NAMALWA (cell line): ENCODE data around the gene PYGM.
A peak's percentile ranks its signal among the peaks of the same experiment; 100 is the strongest.

Experiments used
- DNase-seq: peaks from one replicate; pipeline ENCODE4 v3.0.0-alpha.2; 2015; ENCODE audit warnings: low spot score

Gene PYGM

DNA sequence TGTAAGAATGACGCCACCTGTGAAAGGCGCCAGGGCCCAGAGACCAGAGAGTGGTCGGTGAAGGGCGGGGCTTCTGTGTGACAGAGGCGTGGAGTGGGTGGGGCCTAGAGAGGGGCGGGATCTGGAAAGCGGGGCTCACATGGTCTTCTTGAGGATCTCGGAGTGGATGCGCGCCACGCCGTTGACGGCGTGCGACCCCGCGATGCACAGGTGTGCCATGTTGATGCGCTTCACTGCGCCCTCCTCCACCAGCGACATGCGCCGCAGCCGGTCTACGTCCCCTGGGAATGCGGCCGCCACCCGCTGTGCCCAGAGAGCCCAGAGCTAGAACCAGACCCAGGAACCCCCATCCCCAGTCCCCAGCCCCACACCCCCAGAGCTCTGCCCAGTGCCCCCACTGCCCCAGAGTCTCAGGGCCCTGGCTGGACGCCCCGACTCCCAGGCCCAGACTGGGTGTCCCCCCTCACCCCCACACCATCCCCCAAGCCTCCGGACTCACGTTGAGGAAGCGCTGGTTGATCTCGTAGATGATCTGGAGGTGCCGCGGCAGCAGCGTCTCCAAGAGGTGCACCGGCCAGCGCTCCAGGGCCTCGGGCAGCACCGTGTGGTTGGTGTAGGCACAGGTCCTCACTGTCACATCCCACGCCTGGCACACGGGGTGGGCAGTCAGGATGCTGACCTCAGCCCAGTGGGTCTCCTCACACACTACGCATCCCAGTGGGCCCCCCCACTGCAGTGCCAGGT is 6.2 kb downstream of the PYGM start:
- DNase-seq: no peak

DNA sequence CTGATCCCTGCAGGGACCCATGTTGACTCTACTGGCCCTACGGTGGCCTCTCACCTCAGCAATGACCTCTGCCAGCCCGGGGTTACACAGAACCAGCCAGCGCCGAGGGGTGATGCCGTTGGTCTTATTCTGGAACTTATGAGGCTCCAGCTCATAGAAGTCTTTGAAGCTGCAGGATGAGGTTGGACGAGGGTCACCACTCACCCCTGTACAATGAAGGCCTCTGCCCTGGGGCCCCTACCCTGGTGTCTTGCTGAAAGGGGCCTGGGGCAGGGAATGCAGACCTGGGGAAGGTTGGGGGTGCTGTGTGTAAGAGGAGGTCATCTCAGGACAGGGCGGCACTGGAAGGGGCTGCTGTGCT is 6.8 kb downstream of the PYGM start:
- no peak for DNase-seq

DNA sequence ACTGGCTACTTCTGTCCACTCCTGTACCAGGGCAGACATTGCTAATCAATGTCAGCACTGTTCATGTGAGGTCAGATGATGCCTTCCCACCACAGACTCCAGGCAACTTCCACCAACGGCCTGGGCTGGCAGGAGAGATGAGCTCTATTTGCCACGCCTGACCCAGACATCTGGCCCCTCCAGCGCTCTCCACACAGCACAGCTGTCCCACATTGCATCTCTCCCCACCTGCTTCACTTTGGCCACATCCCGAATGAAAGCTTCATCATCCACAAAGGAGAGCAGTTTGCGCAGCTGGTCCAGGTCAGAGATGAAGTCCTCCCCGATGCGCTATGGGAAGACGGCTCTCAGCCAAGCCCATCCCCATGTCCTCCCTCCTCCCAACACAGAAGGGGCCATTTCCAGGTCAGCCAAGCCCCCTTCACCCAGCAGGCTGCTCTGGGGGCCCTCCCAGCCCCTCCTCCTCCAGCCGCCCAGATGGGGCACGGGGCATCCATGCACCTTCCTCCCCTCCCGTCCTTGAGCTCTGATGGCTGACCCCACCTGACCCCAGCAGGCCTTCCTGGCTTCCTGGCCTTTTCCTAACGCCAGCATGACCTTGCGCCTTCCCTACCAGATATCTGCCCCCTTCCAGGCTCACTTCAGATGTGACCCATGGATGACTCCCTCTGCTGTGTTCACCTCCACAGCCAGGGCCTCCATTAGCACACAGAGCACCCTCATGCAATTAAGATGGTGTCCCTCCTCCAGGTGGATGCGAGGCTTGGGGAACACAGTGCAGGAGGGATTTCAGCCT is 7.4 kb downstream of the PYGM start:
- no peak for DNase-seq

DNA sequence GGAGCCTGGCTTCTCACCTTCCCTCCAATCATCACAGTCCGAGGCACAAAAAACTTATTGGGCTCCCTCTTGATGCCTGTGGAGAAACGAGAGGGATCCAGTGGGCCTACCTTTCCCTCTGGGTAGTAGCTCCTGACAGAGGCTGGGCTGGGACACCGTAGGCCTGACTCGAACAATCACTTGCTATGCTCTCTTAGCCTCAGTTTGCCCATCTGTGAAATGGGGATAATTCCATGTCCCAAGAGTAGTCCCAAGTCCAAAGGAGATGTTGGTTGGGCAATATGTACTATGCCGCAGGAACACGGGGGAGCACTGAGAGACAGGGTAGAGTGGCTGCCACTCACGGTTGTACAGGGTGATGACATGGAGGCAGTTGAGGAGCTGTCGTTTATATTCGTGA is 8.2 kb downstream of the PYGM start:
- DNase-seq: no peak

DNA sequence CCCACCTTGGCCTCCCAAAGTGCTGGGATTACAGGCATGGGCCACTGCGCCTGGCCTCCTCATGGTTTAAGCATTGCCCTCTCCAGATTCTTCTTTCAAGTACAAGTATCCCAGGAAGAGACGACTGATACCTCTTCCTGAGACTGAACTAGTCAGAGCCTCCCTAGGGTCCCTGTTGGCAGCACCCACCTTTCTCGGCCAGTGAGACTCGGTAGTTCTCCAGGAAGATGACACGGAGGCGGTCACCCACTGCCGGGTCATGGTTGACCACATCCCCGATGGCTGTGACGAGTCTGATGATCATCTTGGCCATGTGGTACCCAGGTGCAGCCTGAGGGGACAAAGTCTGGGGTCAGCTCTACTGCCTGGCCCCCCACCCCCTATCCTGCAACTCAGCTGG is 8.6 kb downstream of the PYGM start:
- no peak for DNase-seq

DNA sequence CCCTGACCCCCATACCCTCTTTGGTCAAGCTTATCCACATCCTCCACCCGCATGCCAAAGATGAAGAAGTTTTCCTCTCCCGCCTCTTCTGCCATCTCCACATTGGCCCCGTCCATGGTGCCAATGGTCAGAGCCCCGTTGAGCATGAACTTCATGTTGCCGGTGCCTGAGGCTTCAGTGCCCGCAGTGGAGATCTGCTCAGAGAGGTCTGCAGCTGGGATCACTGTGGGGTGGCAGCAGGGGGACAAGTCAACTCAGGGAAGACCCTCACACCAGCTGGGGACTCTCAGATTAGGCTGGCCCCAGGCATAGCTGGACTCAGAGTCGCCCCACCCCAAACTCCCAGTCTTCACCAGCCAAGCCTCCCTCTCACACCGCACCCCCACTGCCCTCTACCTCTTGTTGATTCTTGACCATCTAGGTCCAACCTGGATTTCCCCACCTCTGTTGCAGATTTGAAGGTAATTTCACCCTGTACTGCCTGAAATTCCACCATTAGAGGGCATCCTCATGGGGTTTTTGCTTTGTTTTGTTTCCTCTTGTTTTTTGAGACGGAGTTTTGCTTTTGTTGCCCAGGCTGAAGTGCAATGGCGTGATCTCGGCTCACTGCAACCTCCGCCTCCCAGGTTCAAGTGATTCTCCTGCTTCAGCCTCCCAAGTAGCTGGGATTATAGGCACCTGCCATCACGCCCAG is 9.3 kb downstream of the PYGM start:
- no peak for DNase-seq

DNA sequence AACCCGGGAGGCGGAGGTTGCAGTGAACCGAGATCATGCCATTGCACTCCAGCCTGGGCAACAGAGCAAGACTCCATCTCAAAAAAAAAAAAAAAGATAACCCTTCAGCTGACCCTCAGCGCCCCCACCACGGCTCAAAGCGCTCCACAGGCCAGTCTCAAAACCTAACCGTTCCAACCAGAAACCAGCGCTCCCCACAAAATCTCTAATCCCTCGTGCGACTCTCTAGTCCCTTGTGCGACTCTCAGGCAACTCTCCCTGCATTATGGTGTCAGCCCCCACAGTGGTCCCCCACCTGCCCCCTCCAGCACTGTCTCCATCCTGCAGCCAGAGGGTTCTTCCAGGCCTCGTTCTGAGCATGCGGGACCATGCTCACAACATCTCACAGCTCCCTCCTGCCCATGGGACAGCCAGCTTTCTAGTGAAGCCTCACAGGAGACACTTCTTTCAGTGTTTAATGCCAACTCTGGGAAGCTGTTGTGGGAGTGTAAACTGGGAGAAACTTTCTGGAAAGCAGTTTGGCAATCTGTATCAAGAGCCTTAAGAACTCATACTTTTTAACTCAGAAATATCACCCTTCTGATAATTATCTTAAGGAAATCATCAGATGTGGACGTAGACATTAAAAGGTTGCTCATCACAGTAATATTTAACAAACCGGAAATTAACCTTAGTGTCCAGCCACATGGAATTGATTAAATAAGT is 11.7 kb downstream of the PYGM start:
- DNase-seq: no peak

DNA sequence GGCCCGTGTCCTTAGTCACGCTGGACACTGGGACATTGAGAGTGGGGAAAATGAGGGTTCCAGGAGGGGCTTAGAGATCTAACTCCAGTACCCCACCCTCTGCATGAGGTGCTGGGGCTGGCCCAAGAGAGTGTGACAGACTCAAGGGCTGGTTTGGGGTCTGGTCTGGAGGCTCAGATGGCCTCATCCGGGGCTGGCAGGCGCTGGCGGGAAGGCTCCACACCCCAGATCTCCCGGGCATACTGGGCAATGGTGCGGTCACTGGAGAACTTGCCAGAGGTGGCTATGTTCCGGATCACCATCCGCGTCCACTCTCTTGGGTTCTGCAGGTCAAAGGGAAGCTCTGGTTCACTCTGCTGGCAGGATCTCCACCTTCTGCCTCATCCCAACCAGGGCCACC is 13.3 kb downstream of the PYGM start:
- no peak for DNase-seq

DNA sequence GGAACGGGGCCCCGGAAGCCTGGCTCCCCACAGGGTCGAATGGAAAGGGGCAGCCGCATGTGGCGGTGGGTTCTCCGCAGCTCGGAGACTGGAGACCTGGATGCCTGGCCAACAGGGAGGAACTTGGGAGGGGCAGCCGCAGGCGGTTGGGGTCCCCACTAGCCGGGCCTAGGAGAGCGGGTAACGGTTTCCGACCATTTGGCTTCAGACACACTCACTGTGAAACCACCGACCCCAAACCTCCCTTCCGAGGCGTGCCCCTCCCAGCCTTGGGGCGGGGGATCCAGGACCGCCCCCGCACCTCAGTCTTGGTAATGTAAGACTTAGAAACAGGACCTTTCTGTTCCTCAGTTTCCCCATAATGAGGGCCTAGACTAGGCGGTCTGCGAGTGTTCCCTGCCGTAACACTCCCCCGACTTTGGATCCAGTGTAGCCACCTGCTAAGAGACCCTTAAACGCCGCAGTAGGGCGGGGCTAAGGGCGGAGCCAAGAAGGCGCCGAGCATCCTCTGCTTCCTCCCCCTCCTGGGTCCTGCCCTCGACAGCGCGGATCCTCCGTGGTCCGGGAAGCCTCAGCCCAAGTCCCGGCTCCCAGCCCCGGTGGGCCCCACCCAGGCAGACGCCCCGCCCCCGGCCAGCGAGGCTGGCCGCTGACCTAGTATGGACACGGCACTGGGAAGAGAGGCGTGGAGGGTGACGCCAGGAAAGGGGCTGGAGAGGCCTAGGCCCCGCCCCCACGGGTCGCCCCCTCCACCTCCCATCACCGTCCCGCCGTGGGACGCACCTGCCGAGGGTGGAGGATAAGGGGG is 14.0 kb downstream of the PYGM start:
- DNase-seq: peak; percentile 90

DNA sequence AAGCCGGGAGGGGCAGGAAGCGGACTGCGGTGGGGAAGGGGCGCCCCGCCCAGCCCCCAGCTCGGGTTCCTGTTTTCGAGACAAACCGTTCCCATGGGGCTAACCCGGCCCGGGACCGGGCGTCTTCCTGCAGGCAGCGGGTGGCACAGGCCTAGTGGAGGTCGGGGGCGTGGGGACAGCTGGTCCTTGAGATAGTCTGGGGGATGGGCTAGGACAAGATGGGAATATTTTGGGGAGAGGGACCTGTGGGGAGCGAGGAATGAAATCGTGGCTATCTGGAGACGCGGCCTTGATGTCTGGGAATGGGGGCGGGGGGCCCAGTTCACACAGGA is 14.6 kb downstream of the PYGM start:
- DNase-seq: peak; percentile 89

DNA sequence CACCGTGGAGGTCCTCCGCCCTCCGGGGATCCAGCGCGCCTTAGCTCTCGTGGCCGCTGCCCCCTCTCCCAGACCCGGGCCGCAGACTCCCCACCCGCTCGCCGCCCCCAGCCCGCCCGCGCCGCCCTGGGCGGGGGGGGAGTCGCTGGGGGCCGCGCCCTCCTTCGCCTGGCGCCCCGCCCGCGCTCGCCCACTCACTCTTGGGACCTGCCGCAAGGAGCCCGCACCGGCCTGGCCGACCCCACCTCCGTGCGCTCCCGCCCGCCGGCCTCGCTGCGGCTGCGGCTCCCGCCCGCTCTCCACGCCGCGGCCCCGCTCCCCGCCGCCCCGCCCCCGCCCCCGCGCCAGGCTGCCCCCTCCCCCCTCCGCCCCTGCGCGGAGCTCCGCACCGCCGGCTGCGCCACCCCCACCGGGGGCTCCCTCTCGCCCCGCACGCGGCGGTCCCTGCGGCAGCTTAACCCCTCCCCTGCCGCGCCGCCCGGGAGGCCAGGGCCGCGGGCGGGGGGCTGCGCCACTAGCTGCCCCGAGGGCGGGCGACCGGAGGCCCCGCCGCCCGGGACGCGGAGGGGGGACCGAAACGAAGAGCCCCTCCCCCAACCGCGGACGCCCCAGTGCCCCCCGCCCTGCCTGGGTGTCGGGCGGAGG is 15.1 kb downstream of the PYGM start:
- peak; percentile 64 for DNase-seq

DNA sequence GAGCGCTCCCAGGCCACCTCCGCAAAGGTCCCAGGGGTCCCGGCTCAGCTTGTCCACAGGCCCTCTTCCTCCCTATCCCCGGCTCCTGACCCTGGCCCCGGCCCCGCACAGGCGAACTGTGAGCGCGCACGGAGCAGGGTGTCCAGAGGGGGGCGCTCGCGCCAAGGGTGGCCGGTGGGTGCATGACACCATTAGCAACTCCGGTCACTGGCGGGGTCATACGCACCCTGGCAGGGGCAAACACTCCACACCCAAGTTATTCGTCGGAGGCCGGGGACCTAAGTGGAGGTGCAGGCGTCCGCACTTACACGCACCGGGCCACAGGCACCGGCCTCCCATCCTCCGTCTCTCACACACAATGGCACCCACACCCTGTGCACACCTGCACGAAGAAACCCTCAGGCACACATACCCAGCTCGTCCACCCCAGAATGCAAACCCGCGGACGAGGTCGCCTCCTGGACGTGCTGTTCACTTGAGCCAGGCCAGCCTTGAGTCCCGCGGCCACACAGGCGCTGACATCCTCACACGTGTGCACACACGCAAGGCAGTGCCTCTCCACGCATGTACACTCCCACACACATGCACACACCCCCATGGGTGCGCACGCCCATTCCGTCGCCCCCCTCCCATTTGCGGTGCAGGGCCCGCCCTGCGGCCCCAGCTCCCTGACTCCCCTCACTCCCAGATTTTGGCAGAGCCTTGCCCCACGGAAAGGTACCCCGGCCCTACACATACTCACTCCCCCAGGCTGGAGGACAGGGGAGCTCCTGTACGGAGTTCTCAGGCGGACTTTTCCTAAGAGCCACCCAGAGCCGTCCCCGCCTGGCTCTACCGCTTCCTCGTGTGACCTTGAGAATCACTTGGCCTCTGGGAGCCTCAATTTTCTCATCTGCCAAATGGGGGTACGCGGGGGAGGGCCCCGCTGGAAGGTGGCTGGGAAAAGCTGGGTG is 15.9 kb downstream of the PYGM start, which contains the start of gene RASGRP2:
Gene RASGRP2 (minus strand): TSS at position 552 of the 953 bp plus-strand sequence. CDS start 1,276 bp downstream, outside the sequence.
- DNase-seq: peak; percentile 91

DNA sequence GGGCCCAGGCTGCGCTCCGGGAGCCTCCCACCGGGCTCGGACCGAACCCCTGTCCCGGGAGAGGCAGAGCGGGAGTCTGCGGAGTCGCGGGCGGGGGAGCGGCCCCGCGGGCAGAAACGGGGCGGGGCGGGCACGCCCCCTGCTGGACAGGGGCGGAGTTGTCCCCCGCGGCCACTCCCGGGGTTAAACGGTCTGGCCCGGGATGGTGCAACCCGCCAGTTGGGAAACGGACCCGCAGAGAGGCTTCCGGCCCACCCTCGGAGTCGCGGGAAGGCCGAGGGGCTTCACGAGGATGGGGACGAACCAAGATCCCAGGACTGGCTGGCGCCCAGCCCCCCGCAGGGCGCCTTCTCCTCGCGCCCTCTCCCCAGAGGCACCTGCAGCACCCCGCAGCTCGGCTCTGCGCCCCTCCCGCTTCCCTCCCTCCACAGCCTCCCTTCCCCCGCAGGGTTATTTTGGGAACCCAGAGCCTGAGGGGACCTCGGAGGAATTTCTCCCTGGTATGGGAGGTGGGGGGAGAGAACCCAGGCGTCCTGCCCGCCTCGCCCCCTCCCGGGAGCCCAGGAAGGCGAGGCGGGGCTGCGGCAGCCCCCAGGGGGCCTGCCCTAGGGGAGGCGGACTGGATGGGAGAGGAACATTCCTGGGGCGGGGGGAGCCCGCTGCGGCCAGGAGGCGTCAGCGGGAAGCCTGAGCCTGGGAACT is 16.7 kb downstream of the PYGM start:
- DNase-seq: peak; percentile 68

DNA sequence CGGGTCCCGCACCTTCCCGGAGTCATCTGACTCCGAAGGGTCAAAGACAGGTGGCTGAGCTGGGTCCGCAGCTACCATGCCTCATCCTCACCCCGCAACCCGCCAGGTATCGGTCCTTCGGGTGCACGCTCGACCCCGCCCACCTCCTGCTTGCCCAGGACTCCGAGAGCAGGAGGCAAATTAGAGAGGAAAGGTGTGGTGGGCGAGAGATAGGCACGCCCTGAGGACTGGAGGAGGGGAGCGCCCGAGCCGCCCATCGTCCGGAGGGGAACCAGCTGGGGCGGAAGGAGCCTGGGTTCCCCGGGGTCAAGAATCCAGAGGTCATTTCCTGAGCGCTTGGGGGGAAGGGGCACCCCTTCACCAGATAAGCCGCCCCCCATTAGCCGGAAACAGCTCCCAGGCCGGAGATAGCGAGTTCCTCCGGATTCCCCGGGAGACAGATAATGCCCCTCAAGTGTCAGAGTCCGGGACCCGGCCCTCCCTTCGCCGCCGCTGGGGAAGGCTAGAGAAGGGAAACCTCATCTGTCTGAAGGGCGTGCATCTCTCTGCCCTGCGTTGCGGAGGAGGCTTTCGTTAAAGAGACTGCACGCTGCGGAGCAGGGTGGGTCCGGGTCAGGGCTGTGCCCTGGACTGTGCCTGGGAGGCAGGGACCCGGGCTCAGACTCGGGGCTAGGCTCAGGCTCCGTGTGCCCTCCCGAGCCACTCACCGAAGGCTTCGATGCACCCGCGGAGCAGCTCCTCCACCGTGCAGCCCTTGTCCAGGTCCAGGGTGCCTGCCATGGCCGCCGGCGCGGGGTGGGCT is 17.5 kb downstream of the PYGM start:
- DNase-seq: no peak

DNA sequence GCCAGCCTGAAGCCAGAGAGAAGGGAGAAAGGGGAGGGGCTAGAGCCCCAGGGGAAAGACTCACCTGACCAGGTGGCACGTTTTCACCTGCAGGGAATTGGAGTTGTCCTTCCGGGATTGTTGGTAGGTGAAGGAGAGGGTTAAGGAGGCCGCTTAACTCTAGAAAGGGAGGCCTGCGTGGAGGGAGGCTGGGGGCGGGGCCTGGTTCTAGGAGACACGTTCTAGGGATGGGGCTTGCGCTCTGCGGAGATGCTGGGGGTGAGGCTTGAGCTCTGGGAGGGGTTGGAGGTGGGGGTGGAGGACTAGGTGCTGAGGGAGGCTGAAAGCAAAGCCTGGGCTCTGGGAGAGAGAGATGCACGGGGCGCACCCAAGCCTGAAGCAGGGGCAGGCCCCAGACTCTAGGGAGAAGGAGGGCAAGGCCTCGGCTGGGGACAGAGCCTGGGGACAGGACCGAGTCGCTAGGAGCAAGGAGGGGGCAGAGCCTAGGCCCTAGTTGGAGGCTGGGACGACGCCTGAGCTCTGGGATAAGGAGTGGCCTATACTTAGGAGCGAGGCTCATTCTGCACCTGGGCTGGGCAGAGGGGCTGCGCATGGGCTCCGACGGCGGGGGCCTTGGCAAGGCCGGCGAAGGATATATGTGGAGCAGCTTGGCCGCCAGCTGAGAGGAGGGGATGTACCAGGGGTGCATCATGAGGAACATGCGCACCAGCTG is 18.2 kb downstream of the PYGM start:
- no peak for DNase-seq

DNA sequence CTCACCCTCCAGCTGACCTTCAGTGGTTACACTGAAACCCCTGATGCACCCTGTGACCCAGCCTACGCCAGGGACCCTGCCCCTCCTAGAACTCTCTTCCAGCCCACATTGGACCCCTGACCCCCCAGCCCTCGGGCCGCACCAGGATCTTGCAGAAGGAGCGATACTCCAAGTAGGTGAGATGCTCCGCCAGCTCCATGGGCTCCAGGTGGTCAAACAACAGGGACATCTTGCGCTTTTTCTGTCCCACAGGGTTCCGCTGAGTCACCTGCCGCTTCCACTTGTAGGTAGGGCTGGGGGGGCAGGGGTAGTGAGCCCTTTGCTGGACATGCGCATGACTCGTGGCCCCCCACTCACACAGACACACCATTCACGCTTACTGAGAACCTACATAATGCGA is 19.9 kb downstream of the PYGM start:
- no peak for DNase-seq

DNA sequence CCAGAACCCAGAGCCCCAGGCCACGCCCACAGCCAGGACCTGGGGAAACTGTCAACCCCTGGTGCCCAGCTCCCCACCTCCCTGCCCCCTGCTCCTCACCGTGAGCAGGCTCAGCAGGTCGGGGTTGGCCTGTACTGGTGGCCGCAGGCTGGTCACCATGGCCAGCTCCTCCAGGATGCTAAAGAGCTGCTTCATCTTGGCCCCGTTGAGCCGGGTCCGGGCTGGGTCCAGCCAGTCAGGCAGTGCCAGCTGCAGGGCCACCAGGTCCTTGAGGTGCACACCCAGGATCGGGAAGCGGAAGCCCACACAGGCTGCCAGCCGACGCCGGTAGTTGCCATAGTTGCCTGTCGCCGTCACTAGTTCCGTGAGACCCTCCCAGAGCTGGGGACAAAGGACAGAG is 23.1 kb downstream of the PYGM start:
- no peak for DNase-seq
